ENCODE data around the gene MON1B. TPM values are rescaled to one million over a fixed set of nuclear protein-coding genes. Genes with fewer than 3 reads are reported as not detected.

Gene MON1B
- polyA plus RNA-seq, 1 donor (not counting 4 experiments of a cell fraction or from before 2014, with no cell fraction given) = 9.7 TPM

- no peak overlapping the region for H2AFZ ChIP-seq (ENCODE audit: control insufficient read depth, low read length)
- no peaks in the 10 kb centered on the region for H3K27me3 ChIP-seq (ENCODE audit: control insufficient read depth, extremely low read depth, insufficient read depth, low read length)
- TF ChIP-seq EZH2 (IDR thresholded peaks at IDR 0.05; ENCODE audit: low read length) = no peak
- TF ChIP-seq CTCF (optimal IDR thresholded peaks at IDR 0.05 in 1 of 3, IDR thresholded peaks at IDR 0.05 in 1 of 3, conservative IDR thresholded peaks at IDR 0.05 in 1 of 3; ENCODE audit: extremely low read depth in 1 of 3, insufficient read depth in 2 of 3, low read length in 3 of 3) = peak; percentile 71 to 73 (median 72)
- no peaks in the 10 kb centered on the region for H3K9me1 ChIP-seq (ENCODE audit: control insufficient read depth, extremely low read depth, insufficient read depth, low read length)
- no peak overlapping the region for H3K4me3 ChIP-seq (ENCODE audit: control insufficient read depth in 2 of 3, extremely low read depth in 1 of 3, insufficient read depth in 2 of 3, low read depth in 1 of 3, low read length in 3 of 3)
- no peaks in the 10 kb centered on the region for H4K20me1 ChIP-seq (ENCODE audit: control insufficient read depth, extremely low read depth, insufficient read depth, low read length)
- no peaks in the 10 kb centered on the region for H3K9me3 ChIP-seq (ENCODE audit: control insufficient read depth, low read depth, low read length)
- H3K4me2 ChIP-seq (ENCODE audit: control insufficient read depth, extremely low read depth, insufficient read depth, low read depth, low read length) = no peak overlapping the region
- DNase-seq (ENCODE audit: low read depth, low spot score) = no peak
- H3K9ac ChIP-seq (ENCODE audit: control insufficient read depth, extremely low read depth, insufficient read depth, low read length) = no peak overlapping the region
- H3K27ac ChIP-seq (ENCODE audit: control insufficient read depth, insufficient read depth, low read length) = no peak overlapping the region
- no peaks in the 10 kb centered on the region for H3K4me1 ChIP-seq (ENCODE audit: control insufficient read depth, extremely low read depth, insufficient read depth, low read length)
- dilution Hi-C loops (cut with MboI; ENCODE audit: extremely low pct_ligation_motif_present, low sequenced_read_pairs) = loop anchor here (25.0 kb wide), 1 partner anchor 1382 kb away; no protein-coding TSS in a partner anchor
- H3K36me3 ChIP-seq (ENCODE audit: control insufficient read depth in 2 of 2, extremely low read depth in 1 of 2, insufficient read depth in 2 of 2, low read length in 2 of 2) = no peaks in the 10 kb centered on the region
- H3K79me2 ChIP-seq (ENCODE audit: control insufficient read depth, insufficient read depth, low read length) = no peaks in the 10 kb centered on the region
- no peak for FAIRE-seq
Observed at GRCh38 chr16:77169650-77170236, 21.2 kb upstream of the MON1B start.

- H3K4me2 ChIP-seq (ENCODE audit: control insufficient read depth, extremely low read depth, insufficient read depth, low read depth, low read length) = no peak overlapping the region
- dilution Hi-C loops (cut with MboI; ENCODE audit: extremely low pct_ligation_motif_present, low sequenced_read_pairs) = loop anchor here (25.0 kb wide), 1 partner anchor 1384 kb away; no protein-coding TSS in a partner anchor
- H3K27ac ChIP-seq (ENCODE audit: control insufficient read depth, insufficient read depth, low read length) = no peak overlapping the region
- no peak for FAIRE-seq
- no peaks in the 10 kb centered on the region for H3K9me1 ChIP-seq (ENCODE audit: control insufficient read depth, extremely low read depth, insufficient read depth, low read length)
- H4K20me1 ChIP-seq (ENCODE audit: control insufficient read depth, extremely low read depth, insufficient read depth, low read length) = no peaks in the 10 kb centered on the region
- no peak overlapping the region for H3K9ac ChIP-seq (ENCODE audit: control insufficient read depth, extremely low read depth, insufficient read depth, low read length)
- H3K9me3 ChIP-seq (ENCODE audit: control insufficient read depth, low read depth, low read length) = no peaks in the 10 kb centered on the region
- H3K4me3 ChIP-seq (ENCODE audit: control insufficient read depth in 2 of 3, extremely low read depth in 1 of 3, insufficient read depth in 2 of 3, low read depth in 1 of 3, low read length in 3 of 3) = no peak overlapping the region
- no peaks in the 10 kb centered on the region for H3K4me1 ChIP-seq (ENCODE audit: control insufficient read depth, extremely low read depth, insufficient read depth, low read length)
- H2AFZ ChIP-seq (ENCODE audit: control insufficient read depth, low read length) = no peak overlapping the region
- H3K36me3 ChIP-seq (ENCODE audit: control insufficient read depth in 2 of 2, extremely low read depth in 1 of 2, insufficient read depth in 2 of 2, low read length in 2 of 2) = no peaks in the 10 kb centered on the region
- no peaks in the 10 kb centered on the region for H3K27me3 ChIP-seq (ENCODE audit: control insufficient read depth, extremely low read depth, insufficient read depth, low read length)
- TF ChIP-seq EZH2 (IDR thresholded peaks at IDR 0.05; ENCODE audit: low read length) (no peak), CTCF (optimal IDR thresholded peaks at IDR 0.05 in 1 of 3, IDR thresholded peaks at IDR 0.05 in 1 of 3, conservative IDR thresholded peaks at IDR 0.05 in 1 of 3; ENCODE audit: extremely low read depth in 1 of 3, insufficient read depth in 2 of 3, low read length in 3 of 3) (no peak)
- DNase-seq (ENCODE audit: low read depth, low spot score) = no peak
- no peaks in the 10 kb centered on the region for H3K79me2 ChIP-seq (ENCODE audit: control insufficient read depth, insufficient read depth, low read length)
Observed at GRCh38 chr16:77170805-77171204, 20.2 kb upstream of the MON1B start.
